ENCODE measurements around the gene SSUH2. TPM values are rescaled to one million over a fixed set of nuclear protein-coding genes. Genes with fewer than 3 reads are reported as not detected.
A peak's percentile ranks its signal among the peaks of the same experiment; 100 is the strongest.

The SSUH2 gene
- total RNA-seq, 4 donors from 2014 or later = 0.70 to 1.5 TPM; not detected in 2

DNA sequence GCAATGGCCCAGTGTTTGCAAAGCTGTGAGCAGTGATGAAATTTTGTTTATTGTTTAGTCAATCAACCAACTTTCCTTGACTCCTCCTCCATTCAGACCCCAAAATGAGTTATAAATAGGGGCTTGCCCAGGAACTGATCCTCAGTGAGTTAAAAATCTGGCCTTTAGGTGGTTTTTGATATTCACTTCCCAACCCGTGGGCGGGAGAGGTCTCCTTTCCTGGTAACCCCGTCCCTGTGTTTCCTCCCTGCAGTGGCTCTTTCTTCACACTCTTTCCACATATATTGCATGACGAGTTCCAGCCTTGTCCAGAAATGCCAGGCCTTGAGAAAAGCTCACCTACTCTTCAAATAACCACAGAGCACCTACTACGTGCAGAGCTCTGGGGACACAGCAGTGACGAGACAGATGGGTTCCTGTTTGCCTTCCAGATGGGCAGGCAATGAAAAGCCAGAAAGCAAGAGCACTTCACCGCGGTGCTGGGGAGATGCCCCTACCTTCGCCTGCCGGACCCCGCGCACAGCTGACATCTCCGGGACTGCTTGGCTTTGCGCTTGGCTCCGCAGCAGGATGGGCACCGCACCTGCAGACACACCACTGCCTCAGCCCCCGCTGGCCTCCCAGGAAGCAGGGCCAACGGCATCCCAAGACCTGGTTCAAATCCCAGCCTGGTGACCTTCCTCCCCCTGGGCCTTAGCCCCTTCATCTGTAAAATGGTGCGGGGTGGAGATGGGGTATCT, 17.2 kb downstream of the SSUH2 start:
- intact Hi-C loops (cut with DNase I; ENCODE audit: low total_unique reads) = no loop called here
- TF ChIP-seq POLR2A (IDR thresholded peaks at IDR 0.05) = no peak
- TF ChIP-seq, protein P1, sequence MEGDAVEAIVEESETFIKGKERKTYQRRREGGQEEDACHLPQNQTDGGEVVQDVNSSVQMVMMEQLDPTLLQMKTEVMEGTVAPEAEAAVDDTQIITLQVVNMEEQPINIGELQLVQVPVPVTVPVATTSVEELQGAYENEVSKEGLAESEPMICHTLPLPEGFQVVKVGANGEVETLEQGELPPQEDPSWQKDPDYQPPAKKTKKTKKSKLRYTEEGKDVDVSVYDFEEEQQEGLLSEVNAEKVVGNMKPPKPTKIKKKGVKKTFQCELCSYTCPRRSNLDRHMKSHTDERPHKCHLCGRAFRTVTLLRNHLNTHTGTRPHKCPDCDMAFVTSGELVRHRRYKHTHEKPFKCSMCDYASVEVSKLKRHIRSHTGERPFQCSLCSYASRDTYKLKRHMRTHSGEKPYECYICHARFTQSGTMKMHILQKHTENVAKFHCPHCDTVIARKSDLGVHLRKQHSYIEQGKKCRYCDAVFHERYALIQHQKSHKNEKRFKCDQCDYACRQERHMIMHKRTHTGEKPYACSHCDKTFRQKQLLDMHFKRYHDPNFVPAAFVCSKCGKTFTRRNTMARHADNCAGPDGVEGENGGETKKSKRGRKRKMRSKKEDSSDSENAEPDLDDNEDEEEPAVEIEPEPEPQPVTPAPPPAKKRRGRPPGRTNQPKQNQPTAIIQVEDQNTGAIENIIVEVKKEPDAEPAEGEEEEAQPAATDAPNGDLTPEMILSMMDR (IDR thresholded peaks at IDR 0.05) = no peak
- Histone ChIP-seq H3K9me3 (no peaks in the 10 kb centered on the region), H3K4me1 (no peaks in the 10 kb centered on the region), H3K27me3 (no peaks in the 10 kb centered on the region), H3K27ac (no peak overlapping the region), H3K36me3 (no peaks in the 10 kb centered on the region), H3K4me3 (no peak overlapping the region)
- no peak for DNase-seq

DNA sequence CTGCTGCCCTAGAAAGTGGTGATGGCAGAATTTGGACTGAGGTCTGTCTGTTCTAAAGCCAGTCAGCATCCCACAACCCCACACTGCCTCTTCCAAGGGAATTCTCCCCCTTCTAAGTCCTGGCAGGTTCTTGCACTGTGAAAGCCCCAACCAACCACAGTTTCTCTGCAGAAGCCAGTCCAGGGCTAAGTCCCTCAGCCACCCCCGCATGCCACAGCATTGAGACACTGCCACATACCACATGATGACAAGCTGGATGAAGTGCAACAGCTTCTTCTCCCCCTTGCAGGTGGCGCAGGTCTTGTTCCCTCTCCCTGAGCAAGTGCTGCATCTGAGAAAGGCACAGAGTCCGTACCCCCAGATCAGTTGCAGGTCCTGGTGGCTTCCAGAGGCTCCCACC, 18.6 kb downstream of the SSUH2 start:
- H3K4me1 ChIP-seq = peaks cover 0 to 2% of the 10 kb centered on the region in 2 donors
- TF ChIP-seq, protein P1 (IDR thresholded peaks at IDR 0.05) = no peak
- TF ChIP-seq POLR2A (IDR thresholded peaks at IDR 0.05) = no peak
- no peaks in the 10 kb centered on the region for H3K9me3 ChIP-seq
- no peak overlapping the region for H3K4me3 ChIP-seq
- no peaks in the 10 kb centered on the region for H3K27me3 ChIP-seq
- H3K36me3 ChIP-seq = no peaks in the 10 kb centered on the region
- DNase-seq = no peak
- intact Hi-C loops (cut with DNase I; ENCODE audit: low total_unique reads) = no loop called here
- H3K27ac ChIP-seq = no peak overlapping the region

DNA sequence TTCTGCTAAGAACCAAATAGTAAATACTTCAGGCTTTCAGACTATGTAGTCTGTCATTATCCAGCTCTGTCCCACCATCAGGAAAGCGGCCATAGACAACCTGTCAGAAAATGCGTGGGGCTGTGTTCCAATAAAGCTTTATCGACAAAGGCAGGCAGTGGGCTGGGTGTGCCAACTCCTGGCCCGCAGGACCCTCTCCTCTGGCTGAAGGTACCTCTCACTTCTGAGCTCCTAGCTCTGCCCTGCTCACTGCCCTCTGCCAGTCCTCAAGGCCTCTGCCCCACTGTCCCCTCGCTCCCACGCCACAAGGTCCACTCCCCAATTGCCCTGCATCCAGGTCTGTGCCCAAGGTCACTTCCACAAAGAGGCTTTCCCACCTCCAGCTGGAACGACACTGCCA, 20.0 kb downstream of the SSUH2 start:
- Histone ChIP-seq H3K9me3 (no peaks in the 10 kb centered on the region), H3K27ac (no peak overlapping the region), H3K36me3 (no peaks in the 10 kb centered on the region), H3K4me3 (no peak overlapping the region), H3K4me1 (peaks cover 0 to 2% of the 10 kb centered on the region in 2 donors), H3K27me3 (no peaks in the 10 kb centered on the region)
- intact Hi-C loops (cut with DNase I; ENCODE audit: low total_unique reads) = loop anchor here (5.0 kb wide), 1 partner anchor 182 kb away; no protein-coding TSS in a partner anchor
- DNase-seq = no peak
- TF ChIP-seq, protein P1 (IDR thresholded peaks at IDR 0.05) = no peak
- no peak for TF ChIP-seq POLR2A (IDR thresholded peaks at IDR 0.05)

DNA sequence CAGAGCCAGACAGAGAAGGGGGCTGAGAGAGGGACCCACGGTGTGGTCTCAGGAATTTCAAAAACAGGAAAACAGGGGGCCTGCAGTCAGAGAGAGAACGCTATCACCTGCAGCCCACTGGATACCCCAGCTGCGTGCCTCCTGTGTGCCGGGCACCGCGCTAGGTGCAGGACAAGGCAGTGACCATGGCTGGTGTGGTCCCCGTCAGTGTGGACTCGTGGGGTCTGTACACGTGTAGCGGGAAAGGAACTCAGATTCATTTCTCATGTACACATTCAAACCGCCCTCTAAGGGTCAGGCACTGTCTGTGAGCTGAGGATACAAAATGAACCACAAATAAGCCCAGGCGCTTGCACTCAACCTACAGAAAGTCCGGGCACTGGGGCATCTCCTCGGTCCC, 20.9 kb downstream of the SSUH2 start:
- Histone ChIP-seq H3K27me3 (no peaks in the 10 kb centered on the region), H3K9me3 (no peaks in the 10 kb centered on the region), H3K4me3 (no peak overlapping the region), H3K4me1 (peaks cover 0 to 2% of the 10 kb centered on the region in 2 donors), H3K27ac (no peak overlapping the region), H3K36me3 (no peaks in the 10 kb centered on the region)
- intact Hi-C loops (cut with DNase I; ENCODE audit: low total_unique reads) = loop anchor here (5.0 kb wide), 1 partner anchor 181 kb away; no protein-coding TSS in a partner anchor
- no peak for DNase-seq
- no peak for TF ChIP-seq POLR2A (IDR thresholded peaks at IDR 0.05)
- TF ChIP-seq, protein P1 (IDR thresholded peaks at IDR 0.05) = no peak

DNA sequence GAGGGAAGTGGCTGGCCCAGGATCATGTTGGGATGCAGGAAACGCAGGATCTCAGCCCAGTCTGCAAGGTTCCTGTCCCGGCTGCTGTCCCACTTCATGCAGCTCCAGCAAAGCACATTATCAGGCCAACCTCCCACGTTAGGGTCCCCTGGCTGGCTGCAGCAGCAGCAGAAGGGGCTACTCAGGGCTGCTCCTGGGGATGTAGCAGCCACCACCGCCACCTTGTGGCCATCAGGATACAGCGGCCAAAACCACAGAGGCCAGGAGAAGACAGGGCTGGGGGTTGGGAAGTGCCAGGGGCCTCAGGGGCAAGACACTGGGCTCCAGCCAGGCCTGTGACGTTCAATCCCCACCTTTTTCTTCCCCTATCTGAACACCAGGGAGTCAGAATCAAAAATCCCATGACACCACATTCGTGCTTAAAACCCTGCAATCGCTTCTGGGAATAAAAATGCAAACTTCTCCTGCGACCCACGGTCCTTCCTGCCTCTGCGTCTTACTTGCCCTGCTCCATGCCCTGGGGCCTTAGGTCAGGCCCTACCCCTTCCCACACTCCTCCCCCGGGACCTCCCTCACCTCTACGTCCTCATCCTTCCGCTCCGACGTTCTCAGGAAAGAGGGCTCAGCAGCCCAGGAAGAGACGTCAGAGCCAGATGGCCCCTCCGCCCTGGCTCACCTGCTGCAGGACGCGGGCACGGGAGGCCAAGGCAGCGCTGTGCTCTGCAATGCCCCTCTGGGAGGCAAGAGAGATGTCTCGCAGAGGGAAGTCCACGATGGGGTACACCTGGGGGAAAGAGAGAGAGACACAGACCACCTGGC, 21.5 kb downstream of the SSUH2 start:
- H3K4me3 ChIP-seq = no peak overlapping the region

More for the DNA sequence above, 21.5 kb downstream of the SSUH2 start:
- peaks cover 0 to 2% of the 10 kb centered on the region in 2 donors for H3K4me1 ChIP-seq
- no peaks in the 10 kb centered on the region for H3K36me3 ChIP-seq
- TF ChIP-seq, protein P1 (IDR thresholded peaks at IDR 0.05) = peak; percentile 84 to 93 (median 88)
- TF ChIP-seq POLR2A (IDR thresholded peaks at IDR 0.05) = no peak
- H3K9me3 ChIP-seq = no peaks in the 10 kb centered on the region
- intact Hi-C loops (cut with DNase I; ENCODE audit: low total_unique reads) = loop anchor here (5.0 kb wide), 1 partner anchor 181 kb away; no protein-coding TSS in a partner anchor
- peak; percentile 54 to 74 for DNase-seq
- H3K27me3 ChIP-seq = no peaks in the 10 kb centered on the region
- no peak overlapping the region for H3K27ac ChIP-seq

Measured in uterus (tissue), 4 donors.